NB4 (cell line): Measurements from ENCODE around the gene CCDC85C.
A peak's percentile ranks its signal among the peaks of the same experiment; 100 is the strongest.

ENCODE experiments used
- CTCF ChIP-seq: IDR thresholded peaks from one replicate; pipeline ENCODE4 v1.5.1; 2012; ENCODE audit warnings: low read depth, low read length
- POLR2A ChIP-seq: IDR thresholded peaks from 2 replicates; pipeline ENCODE4 v1.6.1; 2011; ENCODE audit warnings: mild to moderate bottlenecking; ENCODE audit not compliant: insufficient read length; ENCODE audit errors: extremely low read depth

DNA sequence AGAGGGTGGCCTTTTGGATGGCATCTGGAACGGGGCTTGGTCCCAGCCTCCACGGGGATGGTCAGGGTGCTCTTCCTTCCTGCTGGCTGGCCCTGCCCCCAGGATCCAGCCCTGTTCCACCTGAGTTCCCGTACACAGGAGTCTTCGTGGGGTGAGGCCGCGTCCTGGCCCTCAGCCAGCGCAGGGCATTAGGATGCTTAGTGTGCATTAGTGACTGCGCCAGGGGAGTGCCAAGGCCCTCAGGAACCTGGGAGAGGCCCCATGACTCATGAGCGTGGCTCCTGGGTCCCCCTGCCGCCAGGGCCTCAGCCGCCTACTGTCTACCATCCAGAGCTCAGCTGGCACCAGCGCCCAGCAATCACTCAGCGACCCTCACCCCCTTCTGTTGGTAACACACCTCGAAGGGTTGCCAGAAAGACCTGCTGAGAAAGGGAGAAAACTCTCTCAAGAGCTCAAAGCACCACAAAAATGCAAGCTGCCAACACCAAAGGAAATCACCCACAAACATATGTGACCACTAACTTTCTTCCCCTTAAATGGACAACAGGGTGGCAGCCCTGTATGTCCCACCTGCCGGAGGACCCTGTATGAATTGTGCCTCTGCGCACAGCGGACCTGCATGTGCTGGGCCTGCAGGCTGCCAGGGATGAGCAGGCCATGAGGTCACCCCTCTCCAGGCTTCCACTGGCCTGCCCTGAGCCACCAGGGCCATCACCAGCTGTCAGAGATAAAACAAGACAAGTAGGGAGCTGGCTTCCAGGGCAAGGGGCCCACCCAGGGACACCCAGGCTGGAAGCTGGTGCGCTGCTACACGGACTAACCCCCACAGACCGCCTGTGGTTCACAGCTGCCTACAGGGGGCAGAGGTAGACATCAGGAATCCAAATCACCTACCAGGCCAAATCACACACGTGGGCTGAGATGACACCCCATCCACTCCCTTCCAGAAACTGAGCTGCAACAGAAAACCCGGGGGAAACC lies 28.7 kb downstream of the CCDC85C start:
- peak; percentile 20 for TF ChIP-seq CTCF
- TF ChIP-seq POLR2A = no peak
